SK-N-SH treated with all-trans-retinoic acid at 6 μM for 48 hours (cell line): ENCODE results near the gene YPEL1.

Source experiments
- ATAC-seq: fragments of 200-7000 bp; cut with Tn5 transposase; 3 replicates; pipeline ENCODE4 v1.9.1; 2020; ENCODE audit warnings: mild to moderate bottlenecking, moderate library complexity
- ARNTL ChIP-seq: fragments of 450-650 bp; formaldehyde crosslinking; IDR thresholded peaks from 2 replicates; pipeline ENCODE4 v1.5.0; 2020; ENCODE audit warnings: low read depth, mild to moderate bottlenecking, moderate library complexity, borderline replicate concordance
- BACH2 ChIP-seq: fragments of 250-450 bp; sonication (Bioruptor Pico); IDR thresholded peaks from 2 replicates; pipeline ENCODE4 v1.9.0; 2021; ENCODE audit warnings: mild to moderate bottlenecking, borderline replicate concordance
- CREB5 ChIP-seq: fragments of 250-450 bp; sonication (Bioruptor Pico); IDR thresholded peaks from 2 replicates; pipeline ENCODE4 v1.5.1; 2020; ENCODE audit warnings: low read depth, mild to moderate bottlenecking, moderate library complexity
- CSDC2 ChIP-seq: fragments of 250-450 bp; sonication (Bioruptor Pico); IDR thresholded peaks from 2 replicates; pipeline ENCODE4 v1.5.0; 2020; ENCODE audit warnings: mild to moderate bottlenecking, moderate library complexity
- CSRNP3 ChIP-seq: fragments of 250-450 bp; sonication (Bioruptor Pico); IDR thresholded peaks from 2 replicates; pipeline ENCODE4 v1.5.1; 2021; ENCODE audit warnings: mild to moderate bottlenecking, moderate library complexity
- ESRRG ChIP-seq: fragments of 250-450 bp; sonication (Bioruptor Pico); IDR thresholded peaks from 2 replicates; pipeline ENCODE4 v1.6.1; 2021; ENCODE audit warnings: mild to moderate bottlenecking
- GLIS3 ChIP-seq: fragments of 250-450 bp; sonication (Bioruptor Pico); IDR thresholded peaks from 2 replicates; pipeline ENCODE4 v1.5.0; 2020; ENCODE audit warnings: mild to moderate bottlenecking, moderate library complexity
- ISL1 ChIP-seq: fragments of 250-450 bp; sonication (Bioruptor Pico); IDR thresholded peaks from 2 replicates; pipeline ENCODE4 v2.1.2; 2022; ENCODE audit warnings: mild to moderate bottlenecking, moderate library complexity
- POU6F1 ChIP-seq: fragments of 250-450 bp; sonication (Bioruptor Pico); IDR thresholded peaks from 2 replicates; pipeline ENCODE4 v1.8.0; 2021; ENCODE audit warnings: low read depth, mild to moderate bottlenecking, moderate library complexity, borderline replicate concordance
- PPARA ChIP-seq: fragments of 250-450 bp; sonication (Bioruptor Pico); IDR thresholded peaks from 2 replicates; pipeline ENCODE4 v1.5.0; 2020; ENCODE audit warnings: mild to moderate bottlenecking, borderline replicate concordance
- RARB ChIP-seq: fragments of 250-450 bp; sonication (Bioruptor Pico); IDR thresholded peaks from 2 replicates; pipeline ENCODE4 v1.8.0; 2021; ENCODE audit warnings: mild to moderate bottlenecking, moderate library complexity
- SNAI2 ChIP-seq: fragments of 250-450 bp; sonication (Bioruptor Pico); IDR thresholded peaks from 2 replicates; pipeline ENCODE4 v1.5.0; 2020; ENCODE audit warnings: mild to moderate bottlenecking, moderate library complexity
- TCF4 ChIP-seq: fragments of 250-450 bp; sonication (Bioruptor Pico); IDR thresholded peaks from 2 replicates; pipeline ENCODE4 v1.8.0; 2021; ENCODE audit warnings: mild to moderate bottlenecking, moderate library complexity, borderline replicate concordance
- TSHZ2 ChIP-seq: fragments of 250-450 bp; sonication (Bioruptor Pico); IDR thresholded peaks from 2 replicates; pipeline ENCODE4 v1.5.0; 2020; ENCODE audit warnings: mild to moderate bottlenecking, moderate library complexity
- ZC3H10 ChIP-seq: fragments of 250-450 bp; sonication (Bioruptor Pico); IDR thresholded peaks from 2 replicates; pipeline ENCODE4 v1.5.1; 2021; ENCODE audit warnings: mild to moderate bottlenecking, moderate library complexity
- ZFP3 ChIP-seq: fragments of 250-450 bp; sonication (Bioruptor Pico); IDR thresholded peaks from 2 replicates; pipeline ENCODE4 v1.5.0; 2020; ENCODE audit warnings: mild to moderate bottlenecking, moderate library complexity
- ZFP30 ChIP-seq: fragments of 450-650 bp; formaldehyde crosslinking; IDR thresholded peaks from 2 replicates; pipeline ENCODE4 v1.5.0; 2022; ENCODE audit warnings: mild to moderate bottlenecking, moderate library complexity
- ZNF565 ChIP-seq: fragments of 450-650 bp; formaldehyde crosslinking; conservative IDR thresholded peaks from 2 replicates; pipeline ENCODE4 v1.5.0; 2020; ENCODE audit warnings: low read depth, mild to moderate bottlenecking, moderate library complexity
- ZNF70 ChIP-seq: fragments of 450-650 bp; formaldehyde crosslinking; IDR thresholded peaks from 2 replicates; pipeline ENCODE4 v1.5.0; 2020; ENCODE audit warnings: mild to moderate bottlenecking, moderate library complexity
- ZNF8 ChIP-seq: fragments of 450-650 bp; formaldehyde crosslinking; IDR thresholded peaks from 2 replicates; pipeline ENCODE4 v1.5.0; 2020; ENCODE audit warnings: mild to moderate bottlenecking, moderate library complexity

YPEL1 gene

GRCh38 chr22:21702094-21702493, 33.5 kb downstream of the YPEL1 start:
- no peak; the same call in 2 of the 3 replicates for ATAC-seq
- TF ChIP-seq ZFP30 (CRISPR knock-in tag): no peak
- TF ChIP-seq PPARA (CRISPR knock-in tag): no peak
- no peak for TF ChIP-seq TSHZ2
- TF ChIP-seq ESRRG: no peak
- TF ChIP-seq RARB (CRISPR knock-in tag): no peak
- no peak for TF ChIP-seq ZFP3 (CRISPR knock-in tag)
- no peak for TF ChIP-seq CREB5
- no peak for TF ChIP-seq ZC3H10 (CRISPR knock-in tag)
- TF ChIP-seq CSDC2 (CRISPR knock-in tag): no peak
- no peak for TF ChIP-seq ZNF70 (CRISPR knock-in tag)
- no peak for TF ChIP-seq SNAI2 (CRISPR knock-in tag)
- TF ChIP-seq ZNF8: no peak
- TF ChIP-seq ARNTL (CRISPR knock-in tag): no peak
- TF ChIP-seq POU6F1 (CRISPR knock-in tag): no peak
- no peak for TF ChIP-seq ISL1 (CRISPR knock-in tag)
- no peak for TF ChIP-seq BACH2
- TF ChIP-seq, all 23 proteins: peak for 0

GRCh38 chr22:21701384-21701971, 34.1 kb downstream of the YPEL1 start:
- TF ChIP-seq GLIS3 (CRISPR knock-in tag) (no peak), POU6F1 (CRISPR knock-in tag) (no peak), CSRNP3 (no peak), TSHZ2 (no peak), ZNF565 (no peak), ESRRG (no peak), ZNF8 (no peak), CREB5 (no peak), ZFP30 (CRISPR knock-in tag) (no peak), PPARA (CRISPR knock-in tag) (no peak), ZFP3 (CRISPR knock-in tag) (no peak), TCF4 (no peak), CSDC2 (CRISPR knock-in tag) (no peak)
- no peak for ATAC-seq
